C4-2B (cell line): Measurements from ENCODE around the gene UROS.

Source experiments
- ZFX ChIP-seq: fragments of 450-650 bp; IDR thresholded peaks from 2 replicates; pipeline ENCODE4 v1.6.1; 2017
- TF ChIP-seq, protein P1 (sequence below): fragments of 450-650 bp; conservative IDR thresholded peaks from 2 replicates; pipeline ENCODE4 v1.5.1; 2017; ENCODE audit warnings: mild to moderate bottlenecking

DNA sequence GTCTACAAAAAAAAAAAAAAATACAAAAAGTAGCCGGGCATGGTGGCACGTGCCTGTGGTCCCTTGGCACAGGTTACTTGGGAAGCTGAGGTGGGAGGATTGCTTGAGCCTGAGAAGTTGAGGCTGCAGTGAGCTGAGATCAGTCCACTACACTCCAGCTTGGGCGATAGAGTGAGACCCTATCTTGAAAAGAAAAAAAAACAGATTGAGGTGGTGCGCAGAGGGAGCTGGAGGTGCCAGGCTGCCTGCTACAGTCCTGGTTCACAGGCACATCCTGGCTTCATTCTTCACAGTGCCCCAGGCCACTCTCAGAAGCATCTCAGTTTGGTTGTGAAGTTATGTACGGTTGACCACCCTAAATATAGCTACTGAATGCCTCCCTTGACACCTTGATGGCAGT is 52.2 kb downstream of the UROS start:
- TF ChIP-seq, protein P1, sequence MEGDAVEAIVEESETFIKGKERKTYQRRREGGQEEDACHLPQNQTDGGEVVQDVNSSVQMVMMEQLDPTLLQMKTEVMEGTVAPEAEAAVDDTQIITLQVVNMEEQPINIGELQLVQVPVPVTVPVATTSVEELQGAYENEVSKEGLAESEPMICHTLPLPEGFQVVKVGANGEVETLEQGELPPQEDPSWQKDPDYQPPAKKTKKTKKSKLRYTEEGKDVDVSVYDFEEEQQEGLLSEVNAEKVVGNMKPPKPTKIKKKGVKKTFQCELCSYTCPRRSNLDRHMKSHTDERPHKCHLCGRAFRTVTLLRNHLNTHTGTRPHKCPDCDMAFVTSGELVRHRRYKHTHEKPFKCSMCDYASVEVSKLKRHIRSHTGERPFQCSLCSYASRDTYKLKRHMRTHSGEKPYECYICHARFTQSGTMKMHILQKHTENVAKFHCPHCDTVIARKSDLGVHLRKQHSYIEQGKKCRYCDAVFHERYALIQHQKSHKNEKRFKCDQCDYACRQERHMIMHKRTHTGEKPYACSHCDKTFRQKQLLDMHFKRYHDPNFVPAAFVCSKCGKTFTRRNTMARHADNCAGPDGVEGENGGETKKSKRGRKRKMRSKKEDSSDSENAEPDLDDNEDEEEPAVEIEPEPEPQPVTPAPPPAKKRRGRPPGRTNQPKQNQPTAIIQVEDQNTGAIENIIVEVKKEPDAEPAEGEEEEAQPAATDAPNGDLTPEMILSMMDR = no peak
- TF ChIP-seq ZFX = no peak
